ENCODE data around the gene RHOBTB1.

DNA sequence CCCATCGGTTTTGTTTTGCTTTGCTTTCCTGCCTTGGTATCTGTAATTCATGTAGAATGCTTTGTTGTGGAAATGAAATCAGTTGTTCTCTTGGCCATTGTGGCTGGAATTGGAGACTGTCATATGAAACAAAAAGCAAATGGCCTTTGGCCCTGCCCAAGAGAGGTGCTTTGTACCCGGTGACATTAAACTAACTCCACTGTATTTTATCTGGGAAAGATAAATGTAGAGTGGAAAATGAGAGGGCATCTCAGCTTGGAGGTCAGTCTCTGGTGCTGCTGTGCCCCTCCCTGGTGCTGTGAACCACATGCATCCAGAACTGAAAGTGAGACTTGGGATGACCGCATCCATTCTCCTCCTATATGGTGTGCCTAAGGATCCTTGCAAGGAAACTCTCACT, 90.3 kb downstream of the RHOBTB1 start:
- TF ChIP-seq, protein P1, sequence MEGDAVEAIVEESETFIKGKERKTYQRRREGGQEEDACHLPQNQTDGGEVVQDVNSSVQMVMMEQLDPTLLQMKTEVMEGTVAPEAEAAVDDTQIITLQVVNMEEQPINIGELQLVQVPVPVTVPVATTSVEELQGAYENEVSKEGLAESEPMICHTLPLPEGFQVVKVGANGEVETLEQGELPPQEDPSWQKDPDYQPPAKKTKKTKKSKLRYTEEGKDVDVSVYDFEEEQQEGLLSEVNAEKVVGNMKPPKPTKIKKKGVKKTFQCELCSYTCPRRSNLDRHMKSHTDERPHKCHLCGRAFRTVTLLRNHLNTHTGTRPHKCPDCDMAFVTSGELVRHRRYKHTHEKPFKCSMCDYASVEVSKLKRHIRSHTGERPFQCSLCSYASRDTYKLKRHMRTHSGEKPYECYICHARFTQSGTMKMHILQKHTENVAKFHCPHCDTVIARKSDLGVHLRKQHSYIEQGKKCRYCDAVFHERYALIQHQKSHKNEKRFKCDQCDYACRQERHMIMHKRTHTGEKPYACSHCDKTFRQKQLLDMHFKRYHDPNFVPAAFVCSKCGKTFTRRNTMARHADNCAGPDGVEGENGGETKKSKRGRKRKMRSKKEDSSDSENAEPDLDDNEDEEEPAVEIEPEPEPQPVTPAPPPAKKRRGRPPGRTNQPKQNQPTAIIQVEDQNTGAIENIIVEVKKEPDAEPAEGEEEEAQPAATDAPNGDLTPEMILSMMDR (IDR thresholded peaks at IDR 0.05): no peak
- no peak for TF ChIP-seq POLR2AphosphoS5 (IDR thresholded peaks at IDR 0.05)
- no peak for TF ChIP-seq POLR2A (IDR thresholded peaks at IDR 0.05)
